ENCODE data around the gene MDK.

DNA sequence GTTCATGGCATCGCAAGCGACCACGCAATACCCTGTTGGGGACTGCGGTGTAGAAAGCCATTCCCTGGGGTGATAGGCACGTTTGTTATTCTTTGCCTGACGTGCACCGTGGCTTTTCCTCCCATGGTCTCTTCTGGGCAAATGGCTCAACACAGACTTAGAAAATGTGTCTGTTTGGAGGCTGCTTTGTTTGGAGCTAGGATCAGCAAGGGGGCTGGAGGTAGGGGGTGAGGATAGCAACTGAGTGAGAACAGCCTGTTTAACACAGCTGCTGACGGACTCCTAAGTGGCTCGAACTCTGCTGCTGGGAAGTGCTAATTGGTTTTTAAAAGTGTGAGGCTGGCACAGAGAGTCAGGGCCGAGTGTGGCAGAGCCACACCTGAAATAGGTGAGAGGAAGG, 26.2 kb downstream of the MDK start:
- TF ChIP-seq, protein P1, sequence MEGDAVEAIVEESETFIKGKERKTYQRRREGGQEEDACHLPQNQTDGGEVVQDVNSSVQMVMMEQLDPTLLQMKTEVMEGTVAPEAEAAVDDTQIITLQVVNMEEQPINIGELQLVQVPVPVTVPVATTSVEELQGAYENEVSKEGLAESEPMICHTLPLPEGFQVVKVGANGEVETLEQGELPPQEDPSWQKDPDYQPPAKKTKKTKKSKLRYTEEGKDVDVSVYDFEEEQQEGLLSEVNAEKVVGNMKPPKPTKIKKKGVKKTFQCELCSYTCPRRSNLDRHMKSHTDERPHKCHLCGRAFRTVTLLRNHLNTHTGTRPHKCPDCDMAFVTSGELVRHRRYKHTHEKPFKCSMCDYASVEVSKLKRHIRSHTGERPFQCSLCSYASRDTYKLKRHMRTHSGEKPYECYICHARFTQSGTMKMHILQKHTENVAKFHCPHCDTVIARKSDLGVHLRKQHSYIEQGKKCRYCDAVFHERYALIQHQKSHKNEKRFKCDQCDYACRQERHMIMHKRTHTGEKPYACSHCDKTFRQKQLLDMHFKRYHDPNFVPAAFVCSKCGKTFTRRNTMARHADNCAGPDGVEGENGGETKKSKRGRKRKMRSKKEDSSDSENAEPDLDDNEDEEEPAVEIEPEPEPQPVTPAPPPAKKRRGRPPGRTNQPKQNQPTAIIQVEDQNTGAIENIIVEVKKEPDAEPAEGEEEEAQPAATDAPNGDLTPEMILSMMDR (conservative IDR thresholded peaks at IDR 0.05; ENCODE audit: low read depth, low read length) = no peak
- TF ChIP-seq, protein P2, sequence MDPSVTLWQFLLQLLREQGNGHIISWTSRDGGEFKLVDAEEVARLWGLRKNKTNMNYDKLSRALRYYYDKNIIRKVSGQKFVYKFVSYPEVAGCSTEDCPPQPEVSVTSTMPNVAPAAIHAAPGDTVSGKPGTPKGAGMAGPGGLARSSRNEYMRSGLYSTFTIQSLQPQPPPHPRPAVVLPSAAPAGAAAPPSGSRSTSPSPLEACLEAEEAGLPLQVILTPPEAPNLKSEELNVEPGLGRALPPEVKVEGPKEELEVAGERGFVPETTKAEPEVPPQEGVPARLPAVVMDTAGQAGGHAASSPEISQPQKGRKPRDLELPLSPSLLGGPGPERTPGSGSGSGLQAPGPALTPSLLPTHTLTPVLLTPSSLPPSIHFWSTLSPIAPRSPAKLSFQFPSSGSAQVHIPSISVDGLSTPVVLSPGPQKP (IDR thresholded peaks at IDR 0.05; ENCODE audit: borderline replicate concordance, low read depth, low read length) = no peak
- TF ChIP-seq NFE2L2 (IDR thresholded peaks at IDR 0.05; ENCODE audit: low read depth, low read length) (no peak), SMC3 (IDR thresholded peaks at IDR 0.05; ENCODE audit: low read depth, low read length) (no peak), BHLHE40 (IDR thresholded peaks at IDR 0.05; ENCODE audit: low read depth, low read length) (no peak), POLR2A (IDR thresholded peaks at IDR 0.05; ENCODE audit: low read depth, low read length) (no peak), RCOR1 (IDR thresholded peaks at IDR 0.05; ENCODE audit: insufficient replicate concordance, low read length) (no peak), RAD21 (IDR thresholded peaks at IDR 0.05; ENCODE audit: low read length) (no peak)

Measured in IMR-90 (cell line).